ENCODE data around the gene CMTM2.

CMTM2 gene

DNA sequence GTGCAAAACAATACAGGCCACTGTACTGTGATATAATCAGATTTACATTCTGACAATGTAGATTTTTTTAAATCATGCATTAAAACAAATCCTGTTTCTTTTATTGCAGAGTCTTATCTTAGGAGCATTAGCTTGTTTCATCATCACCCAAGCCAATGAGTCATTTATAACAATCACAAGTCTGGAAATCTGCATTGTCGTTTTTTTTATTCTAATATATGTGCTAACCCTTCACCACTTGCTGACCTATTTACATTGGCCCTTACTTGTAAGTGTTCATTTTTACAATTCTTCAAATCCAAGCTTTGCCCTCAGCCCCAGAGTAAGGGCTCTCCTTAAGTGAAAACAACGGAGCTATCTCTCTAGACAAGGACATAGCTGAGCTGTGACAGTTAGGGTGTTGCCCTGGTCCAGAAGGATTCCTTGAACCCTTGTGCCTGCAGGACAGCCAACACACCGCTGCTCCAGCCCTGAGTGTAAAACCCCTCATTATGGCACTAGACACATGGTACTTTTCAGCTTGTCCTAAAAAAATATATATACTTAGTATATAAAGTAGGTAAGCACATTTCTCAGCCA, 9.3 kb upstream of the CMTM2 start:
- H3K4me3 ChIP-seq (replicated peaks in 1 of 2; ENCODE audit: low read depth in 2 of 2, low read length in 2 of 2) = no peak overlapping the region
- DNase-seq (ENCODE audit: low read depth in 2 of 2) = peak; percentile 69 to 79
- TF ChIP-seq, protein P1, sequence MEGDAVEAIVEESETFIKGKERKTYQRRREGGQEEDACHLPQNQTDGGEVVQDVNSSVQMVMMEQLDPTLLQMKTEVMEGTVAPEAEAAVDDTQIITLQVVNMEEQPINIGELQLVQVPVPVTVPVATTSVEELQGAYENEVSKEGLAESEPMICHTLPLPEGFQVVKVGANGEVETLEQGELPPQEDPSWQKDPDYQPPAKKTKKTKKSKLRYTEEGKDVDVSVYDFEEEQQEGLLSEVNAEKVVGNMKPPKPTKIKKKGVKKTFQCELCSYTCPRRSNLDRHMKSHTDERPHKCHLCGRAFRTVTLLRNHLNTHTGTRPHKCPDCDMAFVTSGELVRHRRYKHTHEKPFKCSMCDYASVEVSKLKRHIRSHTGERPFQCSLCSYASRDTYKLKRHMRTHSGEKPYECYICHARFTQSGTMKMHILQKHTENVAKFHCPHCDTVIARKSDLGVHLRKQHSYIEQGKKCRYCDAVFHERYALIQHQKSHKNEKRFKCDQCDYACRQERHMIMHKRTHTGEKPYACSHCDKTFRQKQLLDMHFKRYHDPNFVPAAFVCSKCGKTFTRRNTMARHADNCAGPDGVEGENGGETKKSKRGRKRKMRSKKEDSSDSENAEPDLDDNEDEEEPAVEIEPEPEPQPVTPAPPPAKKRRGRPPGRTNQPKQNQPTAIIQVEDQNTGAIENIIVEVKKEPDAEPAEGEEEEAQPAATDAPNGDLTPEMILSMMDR (IDR thresholded peaks at IDR 0.05; ENCODE audit: low read depth, low read length) = no peak

DNA sequence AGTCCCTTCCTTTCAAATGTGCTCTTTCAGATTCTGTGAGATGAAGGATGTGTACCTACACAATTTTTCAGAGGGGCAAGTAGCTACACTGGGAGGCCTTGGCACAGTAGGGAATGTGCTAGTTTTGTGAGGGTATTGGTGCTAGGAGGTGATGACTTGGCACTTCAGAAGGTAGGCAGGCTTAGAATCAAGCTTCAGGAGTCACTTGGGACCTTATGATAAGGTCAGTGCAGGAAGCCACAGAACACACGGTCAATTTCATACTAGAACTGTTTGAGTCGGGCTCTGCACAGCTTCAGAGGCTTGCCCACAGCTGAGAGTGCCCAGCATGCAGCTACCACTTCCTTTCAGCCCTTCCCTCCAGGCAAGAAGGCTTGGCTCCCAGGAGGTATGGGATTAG, 6.9 kb upstream of the CMTM2 start:
- no peak overlapping the region for H3K4me3 ChIP-seq (replicated peaks in 1 of 2; ENCODE audit: low read depth in 2 of 2, low read length in 2 of 2)
- DNase-seq (ENCODE audit: low read depth in 2 of 2) = no peak
- TF ChIP-seq, protein P1 (IDR thresholded peaks at IDR 0.05; ENCODE audit: low read depth, low read length) = no peak

DNA sequence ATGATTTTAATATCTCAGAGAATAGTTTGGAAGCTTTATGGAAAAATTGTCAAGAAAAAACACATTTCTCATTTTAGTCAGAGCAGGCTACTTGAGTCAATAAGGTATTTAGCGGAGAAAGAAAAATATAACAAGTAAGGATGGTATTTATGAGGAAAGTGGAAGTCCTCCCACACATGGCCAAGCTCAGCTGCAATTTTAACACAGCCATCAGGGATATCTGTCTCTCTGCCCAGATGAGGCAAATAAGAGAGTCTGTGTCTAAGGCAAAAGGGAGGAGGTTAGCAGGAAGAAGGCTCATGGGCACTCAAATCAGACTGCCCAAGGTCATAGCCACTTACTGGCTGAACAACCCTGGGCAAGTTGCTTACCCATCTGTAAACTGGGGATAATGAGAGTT, 5.2 kb upstream of the CMTM2 start:
- H3K4me3 ChIP-seq (replicated peaks in 1 of 2; ENCODE audit: low read depth in 2 of 2, low read length in 2 of 2) = no peak overlapping the region

DNA sequence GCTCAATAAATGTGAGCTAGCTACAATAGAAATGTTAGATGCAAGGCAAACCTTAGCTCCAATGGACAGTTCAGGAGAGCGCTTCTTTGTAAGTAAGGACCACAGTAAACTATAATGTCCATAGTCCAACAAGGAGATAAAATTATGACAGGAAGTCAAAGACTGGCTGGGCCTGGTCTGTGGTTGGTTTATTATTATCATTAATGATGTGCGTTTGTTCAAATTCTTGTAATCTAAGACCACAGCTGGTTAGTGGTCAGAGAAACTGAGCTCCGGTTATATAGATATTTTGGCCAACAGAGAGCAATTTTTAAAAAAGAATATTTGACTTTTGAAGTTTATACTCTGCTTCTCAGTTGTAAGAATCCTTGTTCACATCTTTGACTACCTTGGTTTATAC, 4.7 kb upstream of the CMTM2 start:
- no peak overlapping the region for H3K4me3 ChIP-seq (replicated peaks in 1 of 2; ENCODE audit: low read depth in 2 of 2, low read length in 2 of 2)
- DNase-seq (ENCODE audit: low read depth in 2 of 2) = no peak
- TF ChIP-seq, protein P1 (IDR thresholded peaks at IDR 0.05; ENCODE audit: low read depth, low read length) = no peak

More for the DNA sequence above, 5.2 kb upstream of the CMTM2 start:
- TF ChIP-seq, protein P1 (IDR thresholded peaks at IDR 0.05; ENCODE audit: low read depth, low read length) = no peak
- DNase-seq (ENCODE audit: low read depth in 2 of 2) = peak in 1 of 2 donors; percentile 20

DNA sequence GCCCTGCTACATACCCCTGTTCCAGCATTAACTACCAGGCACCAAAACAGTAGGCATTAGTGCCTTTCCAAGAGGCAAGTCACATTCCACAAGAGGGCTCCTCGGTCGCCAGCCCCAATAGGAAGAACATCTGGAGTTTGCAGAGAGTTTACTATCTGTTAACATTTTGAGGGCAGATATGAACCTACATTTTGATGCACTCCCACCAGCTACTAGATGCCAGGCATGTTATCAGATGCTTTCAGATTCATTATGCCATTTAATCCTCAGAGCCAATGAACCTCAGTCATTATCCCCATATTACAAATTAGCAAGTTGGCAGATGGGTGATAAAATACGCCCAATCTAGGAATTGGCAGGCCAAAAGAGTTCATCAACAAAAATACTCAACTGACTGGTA, 4.2 kb upstream of the CMTM2 start:
- no peak for DNase-seq (ENCODE audit: low read depth in 2 of 2)
- H3K4me3 ChIP-seq (replicated peaks in 1 of 2; ENCODE audit: low read depth in 2 of 2, low read length in 2 of 2) = no peak overlapping the region
- TF ChIP-seq, protein P1 (IDR thresholded peaks at IDR 0.05; ENCODE audit: low read depth, low read length) = no peak

DNA sequence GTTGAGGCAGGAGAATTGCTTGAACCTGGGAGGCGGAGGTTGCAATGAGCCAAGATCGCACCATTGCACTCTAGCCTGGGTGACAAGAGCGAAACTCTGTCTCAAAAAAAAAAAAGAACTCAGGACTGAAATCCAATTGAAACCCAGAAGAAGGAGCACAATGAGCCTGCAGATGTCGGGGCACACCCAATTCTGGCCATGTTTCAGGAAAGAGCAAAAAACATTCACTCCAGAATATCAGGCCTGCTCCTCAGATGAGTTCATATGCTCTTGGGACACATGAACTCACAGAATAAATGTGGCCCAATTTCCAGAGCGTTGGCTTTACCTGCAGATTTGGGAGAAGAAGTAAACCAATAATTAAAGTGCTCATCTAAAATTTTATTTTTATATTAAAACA, 3.0 kb upstream of the CMTM2 start:
- H3K4me3 ChIP-seq (replicated peaks in 1 of 2; ENCODE audit: low read depth in 2 of 2, low read length in 2 of 2) = no peak overlapping the region
- DNase-seq (ENCODE audit: low read depth in 2 of 2) = no peak
- TF ChIP-seq, protein P1 (IDR thresholded peaks at IDR 0.05; ENCODE audit: low read depth, low read length) = no peak

Measured in cardiac fibroblast (primary cell).